ENCODE data around the gene ADIPOQ. TPM values are rescaled to one million over a fixed set of nuclear protein-coding genes. Genes with fewer than 3 reads are reported as not detected.
"Not testable (repeated sequence)": the region's sequence is repeated elsewhere in the genome, so short reads cannot be mapped to it uniquely, and the experiment has no call there.

ADIPOQ gene
- total and polyA plus RNA-seq, 4 experiments from 2014 or later: not detected

DNA sequence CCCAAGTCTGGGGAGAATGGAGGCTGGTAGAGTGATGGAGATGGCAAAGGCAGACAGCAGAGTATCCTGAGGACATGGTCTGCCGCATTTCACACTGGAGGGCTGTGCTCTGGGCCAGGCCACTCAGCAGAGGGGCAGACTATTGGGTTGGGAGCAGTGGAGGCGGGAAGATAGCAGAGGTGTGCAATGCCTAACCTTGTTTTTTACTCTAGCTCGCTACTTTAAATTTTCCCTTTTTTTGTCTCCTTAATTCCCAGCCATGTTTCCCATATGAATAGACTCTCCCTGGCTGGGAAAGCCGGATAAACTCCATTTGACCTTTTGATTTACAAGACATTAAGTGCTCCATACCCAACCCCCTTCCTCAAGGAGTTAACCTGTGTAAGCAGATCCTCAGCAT is 54.4 kb downstream of the ADIPOQ start:
- CTCF ChIA-PET (ENCODE audit: partially characterized antibody): no interaction called here
- POLR2A ChIA-PET (ENCODE audit: partially characterized antibody): no interaction called here
- no peak overlapping the region for H3K27ac ChIP-seq (ENCODE audit: low read depth, low read length)
- no peaks in the 10 kb centered on the region for H3K36me3 ChIP-seq (ENCODE audit: insufficient read depth, low read length)
- DNase-seq: no peak
- Mint-ChIP-seq H3K36me3 (no peaks in the 10 kb centered on the region), H3K27ac (peak overlapping the region in 2 of 7 donors; percentile 35 to 36), H3K9me3 (peaks cover 0 to 3% (median 0%) of the 10 kb centered on the region in 8 donors), H3K4me3 (no peak overlapping the region), H3K4me1 (peaks cover 16 to 19% (median 18%) of the 10 kb centered on the region in 4 donors), H3K27me3 (no peaks in the 10 kb centered on the region)
- intact Hi-C loops (cut with micrococcal nuclease): no loop called here
- H3K4me1 ChIP-seq (ENCODE audit: insufficient read depth, low read length): peaks cover 14% of the 10 kb centered on the region
- H3K9me3 ChIP-seq (ENCODE audit: control insufficient read depth in 1 of 2, low read length in 2 of 2): no peaks in the 10 kb centered on the region
- H3K4me3 ChIP-seq (ENCODE audit: low read length in 2 of 2): no peak overlapping the region
- H3K27me3 ChIP-seq (ENCODE audit: insufficient read depth, low read length): no peaks in the 10 kb centered on the region

DNA sequence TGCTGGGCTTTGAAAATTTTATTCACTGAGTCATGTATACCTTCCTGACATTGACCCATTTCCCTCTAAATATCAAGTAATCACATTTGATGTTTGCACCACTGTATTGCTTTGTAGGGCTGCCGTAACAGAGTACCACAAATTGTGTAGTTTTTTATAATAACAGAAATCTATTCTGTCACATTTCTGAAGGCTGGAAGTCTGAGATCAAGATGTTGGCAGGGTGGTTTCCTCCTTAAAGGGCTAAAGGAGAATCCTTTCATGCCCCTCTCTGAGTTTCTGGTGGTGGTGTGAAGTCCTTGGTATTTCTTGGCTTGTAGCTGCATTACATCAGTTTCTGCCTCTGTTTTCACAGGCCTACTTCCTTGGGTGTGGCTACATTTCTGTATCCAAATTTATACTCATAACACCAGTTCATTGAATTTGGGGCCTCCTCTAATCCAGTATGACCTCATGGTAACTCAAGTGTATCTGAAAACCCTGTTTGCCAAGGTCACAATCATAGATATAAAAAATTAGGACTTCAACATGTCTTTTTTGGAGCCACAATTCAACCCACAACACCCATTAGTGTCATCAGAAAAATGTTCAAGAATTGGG is 58.7 kb downstream of the ADIPOQ start:
- H3K27ac ChIP-seq (ENCODE audit: low read depth, low read length): no peak overlapping the region
- no peaks in the 10 kb centered on the region for H3K27me3 ChIP-seq (ENCODE audit: insufficient read depth, low read length)
- Mint-ChIP-seq H3K27me3 (no peaks in the 10 kb centered on the region), H3K9me3 (peaks cover 3 to 39% (median 34%) of the 10 kb centered on the region in 8 donors), H3K4me1 (peaks cover 18 to 28% (median 24%) of the 10 kb centered on the region in 4 donors), H3K27ac (peak overlapping the region; percentile 39 to 91 (median 79)), H3K36me3 (peaks cover 10 to 17% of the 10 kb centered on the region in 2 donors), H3K4me3 (peak overlapping the region in 6 of 8 donors; percentile 11 to 63 (median 40))
- no peaks in the 10 kb centered on the region for H3K9me3 ChIP-seq (ENCODE audit: control insufficient read depth in 1 of 2, low read length in 2 of 2)
- ChIA-PET CTCF (ENCODE audit: partially characterized antibody) (interaction anchor here (0.8 to 1.0 kb wide), 3 partner anchors 29 to 287 kb away, joined by 3 read pairs; no protein-coding TSS in a partner anchor), POLR2A (ENCODE audit: partially characterized antibody) (interaction anchor here (1.3 to 3.4 kb wide), 4 partner anchors 8 to 118 kb away, joined by 4 to 28 read pairs (median 17); partner anchors contain the start of genes EIF4A2 and ST6GAL1)
- no peaks in the 10 kb centered on the region for H3K36me3 ChIP-seq (ENCODE audit: insufficient read depth, low read length)
- peaks cover 14% of the 10 kb centered on the region for H3K4me1 ChIP-seq (ENCODE audit: insufficient read depth, low read length)
- intact Hi-C loops (cut with micrococcal nuclease): loop anchor here (2.0 kb wide), 1 partner anchor 30 kb away; the partner anchor contains the start of gene ST6GAL1
- no peak overlapping the region for H3K4me3 ChIP-seq (ENCODE audit: low read length in 2 of 2)
- peak in 2 of 5 donors; percentile 16 to 20 for DNase-seq

DNA sequence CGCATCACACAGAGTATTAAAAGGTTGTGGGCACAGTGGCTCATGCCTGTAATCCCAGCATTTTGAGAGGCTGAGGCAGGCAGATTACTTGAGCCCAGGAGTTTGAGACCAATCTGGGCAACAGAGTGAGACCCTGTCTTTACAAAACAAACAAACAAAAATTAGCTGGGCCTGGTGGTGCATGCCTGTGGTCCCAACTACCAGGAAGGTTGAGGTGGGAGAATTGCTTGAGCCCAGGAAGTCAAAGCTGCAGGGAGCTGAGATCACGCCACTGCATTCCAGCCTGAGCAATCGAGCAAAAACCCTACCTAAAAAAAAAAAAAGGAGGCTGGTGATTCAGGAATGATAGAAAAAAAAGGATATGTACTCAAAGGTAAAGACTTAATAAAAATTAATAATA is 59.6 kb downstream of the ADIPOQ start:
- Histone ChIP-seq H3K27me3 (ENCODE audit: insufficient read depth, low read length) (no peaks in the 10 kb centered on the region), H3K9me3 (ENCODE audit: control insufficient read depth in 1 of 2, low read length in 2 of 2) (peaks cover 0 to 5% of the 10 kb centered on the region in 2 donors), H3K36me3 (ENCODE audit: insufficient read depth, low read length) (no peaks in the 10 kb centered on the region), H3K27ac (ENCODE audit: low read depth, low read length) (no peak overlapping the region), H3K4me1 (ENCODE audit: insufficient read depth, low read length) (peaks cover 14% of the 10 kb centered on the region), H3K4me3 (ENCODE audit: low read length in 2 of 2) (no peak overlapping the region)
- intact Hi-C loops (cut with micrococcal nuclease): no loop called here
- Mint-ChIP-seq H3K27me3 (no peaks in the 10 kb centered on the region), H3K27ac (no peak overlapping the region), H3K4me3 (no peak overlapping the region), H3K9me3 (peaks cover 3 to 47% (median 42%) of the 10 kb centered on the region in 8 donors), H3K36me3 (peaks cover 17 to 25% of the 10 kb centered on the region in 2 donors), H3K4me1 (peaks cover 17 to 36% (median 29%) of the 10 kb centered on the region in 4 donors)
- POLR2A ChIA-PET (ENCODE audit: partially characterized antibody): interaction anchor here (3.4 kb wide), 1 partner anchor 29 kb away, joined by 28 read pairs; the partner anchor contains the start of gene ST6GAL1
- no peak for DNase-seq
- CTCF ChIA-PET (ENCODE audit: partially characterized antibody): no interaction called here

DNA sequence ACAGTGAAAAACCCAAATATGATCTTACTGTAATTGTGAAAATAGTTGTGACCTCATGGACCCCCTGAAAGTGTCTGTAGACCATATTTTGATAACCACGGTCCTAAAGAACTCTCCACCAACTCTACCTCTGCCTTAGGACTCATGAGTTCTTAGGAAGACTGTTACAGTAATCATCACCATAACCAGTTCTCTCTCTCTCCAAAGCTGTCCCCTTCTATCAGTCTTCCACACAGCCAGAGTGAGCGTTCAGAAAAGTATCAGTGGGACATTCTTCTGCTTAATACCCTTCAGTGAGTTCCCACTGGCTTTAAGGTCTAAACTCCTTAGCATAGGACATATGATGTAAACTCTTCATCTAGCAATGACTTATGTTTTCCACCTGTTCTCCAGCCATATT is 60.2 kb downstream of the ADIPOQ start:
- Mint-ChIP-seq H3K36me3 (peaks cover 22 to 28% of the 10 kb centered on the region in 2 donors), H3K4me1 (peaks cover 21 to 41% (median 33%) of the 10 kb centered on the region in 4 donors), H3K9me3 (peaks cover 3 to 52% (median 48%) of the 10 kb centered on the region in 8 donors), H3K27ac (peak overlapping the region in 4 of 7 donors; percentile 36 to 87 (median 47)), H3K4me3 (peak overlapping the region in 2 of 8 donors; percentile 1 to 5), H3K27me3 (no peaks in the 10 kb centered on the region)
- Histone ChIP-seq H3K9me3 (ENCODE audit: control insufficient read depth in 1 of 2, low read length in 2 of 2) (peaks cover 0 to 5% of the 10 kb centered on the region in 2 donors), H3K27ac (ENCODE audit: low read depth, low read length) (no peak overlapping the region), H3K4me3 (ENCODE audit: low read length in 2 of 2) (no peak overlapping the region), H3K27me3 (ENCODE audit: insufficient read depth, low read length) (no peaks in the 10 kb centered on the region), H3K36me3 (ENCODE audit: insufficient read depth, low read length) (no peaks in the 10 kb centered on the region), H3K4me1 (ENCODE audit: insufficient read depth, low read length) (peaks cover 15% of the 10 kb centered on the region)
- intact Hi-C loops (cut with micrococcal nuclease): no loop called here
- CTCF ChIA-PET (ENCODE audit: partially characterized antibody): no interaction called here
- POLR2A ChIA-PET (ENCODE audit: partially characterized antibody): interaction anchor here (1.1 to 3.4 kb wide), 2 partner anchors 15 to 29 kb away, joined by 3 to 28 read pairs; partner anchors contain the start of gene ST6GAL1
- no peak for DNase-seq

DNA sequence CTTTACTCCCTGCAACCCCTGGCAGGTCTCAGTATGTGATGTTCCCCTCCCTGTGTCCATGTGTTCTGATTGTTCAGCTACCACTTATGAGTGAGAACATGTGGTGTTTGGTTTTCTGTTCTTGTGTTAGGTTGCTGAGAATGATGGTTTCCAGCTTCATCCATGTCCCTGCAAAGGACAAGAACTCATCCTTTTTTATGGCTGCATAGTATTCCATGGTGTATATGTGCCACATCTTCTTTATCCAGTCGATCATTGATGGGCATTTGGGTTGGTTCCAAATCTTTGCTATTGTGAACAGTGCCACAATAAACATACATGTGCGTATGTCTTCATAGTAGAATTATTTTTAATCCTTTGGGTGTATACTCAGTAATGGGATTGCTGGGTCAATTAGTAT is 61.2 kb downstream of the ADIPOQ start:
- H3K9me3 ChIP-seq (ENCODE audit: control insufficient read depth in 1 of 2, low read length in 2 of 2); H3K4me3 Mint-ChIP-seq; H3K27me3 Mint-ChIP-seq; H3K27me3 ChIP-seq (ENCODE audit: insufficient read depth, low read length); DNase-seq; H3K4me3 ChIP-seq (ENCODE audit: low read length in 2 of 2); H3K27ac ChIP-seq (ENCODE audit: low read depth, low read length); H3K36me3 ChIP-seq (ENCODE audit: insufficient read depth, low read length); intact Hi-C loops (cut with micrococcal nuclease): not testable (repeated sequence)
- H3K9me3 Mint-ChIP-seq: peaks cover 3 to 62% (median 57%) of the 10 kb centered on the region in 8 donors
- ChIA-PET CTCF (ENCODE audit: partially characterized antibody) (interaction anchor here (1.4 kb wide), 1 partner anchor 43 kb away, joined by 3 read pairs; no protein-coding TSS in a partner anchor), POLR2A (ENCODE audit: partially characterized antibody) (interaction anchor here (1.1 kb wide), 1 partner anchor 15 kb away, joined by 3 read pairs; no protein-coding TSS in a partner anchor)
- peaks cover 30 to 51% (median 42%) of the 10 kb centered on the region in 4 donors for H3K4me1 Mint-ChIP-seq
- H3K36me3 Mint-ChIP-seq: peaks cover 30 to 32% of the 10 kb centered on the region in 2 donors
- peaks cover 25% of the 10 kb centered on the region for H3K4me1 ChIP-seq (ENCODE audit: insufficient read depth, low read length)
- H3K27ac Mint-ChIP-seq: peak overlapping the region in 2 of 7 donors; percentile 30 to 60

DNA sequence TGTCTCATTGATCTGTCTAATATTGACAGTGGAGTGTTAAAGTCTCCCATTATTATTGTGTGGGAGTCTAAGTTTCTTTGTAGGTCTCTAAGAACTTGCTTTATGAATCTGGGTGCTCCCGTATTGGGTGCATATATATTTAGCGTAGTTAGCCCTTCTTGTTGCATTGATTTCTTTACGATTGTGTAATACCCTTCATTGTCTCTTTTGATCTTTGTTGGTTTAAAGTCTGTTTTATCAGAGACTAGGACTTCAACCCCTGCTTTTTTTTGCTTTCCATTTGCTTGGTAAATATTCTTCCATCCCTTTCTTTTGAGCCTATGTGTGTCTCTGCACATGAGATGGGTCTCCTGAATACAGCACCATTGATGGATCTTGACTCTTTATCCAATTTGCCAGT is 64.6 kb downstream of the ADIPOQ start:
- peaks cover 32% of the 10 kb centered on the region for H3K4me1 ChIP-seq (ENCODE audit: insufficient read depth, low read length)
- intact Hi-C loops (cut with micrococcal nuclease); H3K36me3 ChIP-seq (ENCODE audit: insufficient read depth, low read length); H3K9me3 ChIP-seq (ENCODE audit: control insufficient read depth in 1 of 2, low read length in 2 of 2); H3K4me3 Mint-ChIP-seq; H3K4me3 ChIP-seq (ENCODE audit: low read length in 2 of 2); H3K27me3 Mint-ChIP-seq; DNase-seq; H3K27ac ChIP-seq (ENCODE audit: low read depth, low read length); H3K27me3 ChIP-seq (ENCODE audit: insufficient read depth, low read length): not testable (repeated sequence)
- POLR2A ChIA-PET (ENCODE audit: partially characterized antibody): interaction anchor here (3.0 kb wide), 1 partner anchor 25 kb away, joined by 13 read pairs; no protein-coding TSS in a partner anchor
- Mint-ChIP-seq H3K4me1 (peaks cover 23 to 50% (median 34%) of the 10 kb centered on the region in 4 donors), H3K36me3 (peaks cover 31 to 40% of the 10 kb centered on the region in 2 donors), H3K27ac (peak overlapping the region in 5 of 7 donors; percentile 75 to 95 (median 87)), H3K9me3 (peaks cover 0 to 77% (median 61%) of the 10 kb centered on the region in 8 donors)
- CTCF ChIA-PET (ENCODE audit: partially characterized antibody): interaction anchor here (1.1 to 7.3 kb wide), 4 partner anchors 13 to 58 kb away, joined by 3 to 67 read pairs (median 20); partner anchors contain the start of gene ST6GAL1
